ENCODE results near the gene PDE4D. TPM values are rescaled to one million over a fixed set of nuclear protein-coding genes. Genes with fewer than 3 reads are reported as not detected.

The PDE4D gene
- total and polyA plus RNA-seq, 12 donors: 1.2 to 18.9 (median 2.1) TPM

GRCh38 chr5:58967597-58968281 is 925.8 kb downstream of the PDE4D start:
- Histone ChIP-seq H3K27me3 (no peaks in the 10 kb centered on the region), H3K9me3 (replicated peaks in 1 of 3) (no peaks in the 10 kb centered on the region), H3K36me3 (replicated peaks in 1 of 2) (no peaks in the 10 kb centered on the region), H3K27ac (no peak overlapping the region), H3K4me1 (replicated peaks in 1 of 2) (peaks cover 0 to 3% of the 10 kb centered on the region in 2 donors), H3K4me3 (no peak overlapping the region)
- 87 to 100% (median 97%) methylated on average over 2 of the region's 2 CpGs for WGBS, 4 donors
- no peak for DNase-seq
- intact Hi-C loops (cut with DNase I): no loop called here
- TF ChIP-seq CTCF (IDR thresholded peaks at IDR 0.05) (no peak), POLR2A (IDR thresholded peaks at IDR 0.05) (no peak)

- Histone ChIP-seq H3K27me3 (no peaks in the 10 kb centered on the region), H3K9me3 (replicated peaks in 1 of 3) (no peaks in the 10 kb centered on the region), H3K27ac (no peak overlapping the region), H3K4me1 (replicated peaks in 1 of 2) (peaks cover 0 to 3% of the 10 kb centered on the region in 2 donors), H3K36me3 (replicated peaks in 1 of 2) (no peaks in the 10 kb centered on the region), H3K4me3 (no peak overlapping the region)
- TF ChIP-seq POLR2A (IDR thresholded peaks at IDR 0.05): no peak
- TF ChIP-seq CTCF (IDR thresholded peaks at IDR 0.05): no peak
- DNase-seq: no peak
- WGBS, 4 donors: 90 to 96% (median 94%) methylated on average over 9 of the region's 9 CpGs
- intact Hi-C loops (cut with DNase I): no loop called here
Measured at GRCh38 chr5:58965677-58966414, 927.7 kb downstream of the PDE4D start.

GRCh38 chr5:58963821-58964220 is 929.7 kb downstream of the PDE4D start:
- no peaks in the 10 kb centered on the region for H3K27me3 ChIP-seq
- H3K4me3 ChIP-seq: no peak overlapping the region
- DNase-seq: no peak
- H3K36me3 ChIP-seq (replicated peaks in 1 of 2): no peaks in the 10 kb centered on the region
- intact Hi-C loops (cut with DNase I): no loop called here
- peaks cover 0 to 3% of the 10 kb centered on the region in 2 donors for H3K4me1 ChIP-seq (replicated peaks in 1 of 2)
- TF ChIP-seq POLR2A (IDR thresholded peaks at IDR 0.05) (no peak), CTCF (IDR thresholded peaks at IDR 0.05) (no peak)
- no peaks in the 10 kb centered on the region for H3K9me3 ChIP-seq (replicated peaks in 1 of 3)
- WGBS, 4 donors: 82 to 95% (median 93%) methylated on average over 1 of the region's 1 CpG
- no peak overlapping the region for H3K27ac ChIP-seq

- intact Hi-C loops (cut with DNase I): no loop called here
- Histone ChIP-seq H3K9me3 (replicated peaks in 1 of 3) (no peaks in the 10 kb centered on the region), H3K4me1 (replicated peaks in 1 of 2) (peaks cover 0 to 3% of the 10 kb centered on the region in 2 donors), H3K36me3 (replicated peaks in 1 of 2) (no peaks in the 10 kb centered on the region), H3K27me3 (no peaks in the 10 kb centered on the region), H3K27ac (no peak overlapping the region), H3K4me3 (no peak overlapping the region)
- TF ChIP-seq CTCF (IDR thresholded peaks at IDR 0.05) (no peak), POLR2A (IDR thresholded peaks at IDR 0.05) (no peak)
- DNase-seq: no peak
- 77 to 83% (median 81%) methylated on average over 4 of the region's 4 CpGs for WGBS, 4 donors
Measured at GRCh38 chr5:58963361-58963760, 930.2 kb downstream of the PDE4D start.
